Measurements from ENCODE around the gene LRRC4C.

The LRRC4C gene

GRCh38 chr11:41246399-41246745 is 213.1 kb downstream of the LRRC4C start:
- no peak for DNase-seq

GRCh38 chr11:41245704-41246398 is 213.6 kb downstream of the LRRC4C start:
- peak; percentile 3 for DNase-seq

- no peak for DNase-seq
These were observed 214.3 kb downstream of the LRRC4C start for GRCh38 chr11:41245184-41245583.

- DNase-seq: no peak
These were observed 222.1 kb downstream of the LRRC4C start for GRCh38 chr11:41237382-41237781.

- DNase-seq: no peak
These were observed 223.8 kb downstream of the LRRC4C start for GRCh38 chr11:41235668-41236067.

- no peak for DNase-seq
These were observed 233.4 kb downstream of the LRRC4C start for GRCh38 chr11:41225856-41226633.

GRCh38 chr11:41222236-41222635 is 237.2 kb downstream of the LRRC4C start:
- no peak for DNase-seq

GRCh38 chr11:41206388-41206787 is 253.1 kb downstream of the LRRC4C start:
- no peak for DNase-seq

- DNase-seq: peak; percentile 74
These were observed 258.3 kb downstream of the LRRC4C start for GRCh38 chr11:41201156-41201555.

GRCh38 chr11:41190437-41191082 is 268.9 kb downstream of the LRRC4C start:
- DNase-seq: no peak

GRCh38 chr11:41189701-41190436 is 269.6 kb downstream of the LRRC4C start:
- DNase-seq: no peak

- no peak for DNase-seq
These were observed 281.7 kb downstream of the LRRC4C start for GRCh38 chr11:41177791-41178190.

GRCh38 chr11:41175304-41175972 is 284.0 kb downstream of the LRRC4C start:
- no peak for DNase-seq

- DNase-seq: no peak
These were observed 313.1 kb downstream of the LRRC4C start for GRCh38 chr11:41146326-41146725.

- no peak for DNase-seq
These were observed 314.0 kb downstream of the LRRC4C start for GRCh38 chr11:41145420-41145819.

GRCh38 chr11:41134971-41135370 is 324.5 kb downstream of the LRRC4C start:
- DNase-seq: no peak

- DNase-seq: no peak
These were observed 326.4 kb downstream of the LRRC4C start for GRCh38 chr11:41133023-41133422.

GRCh38 chr11:41121600-41121999 is 337.9 kb downstream of the LRRC4C start:
- DNase-seq: no peak

GRCh38 chr11:41119484-41119883 is 340.0 kb downstream of the LRRC4C start:
- no peak for DNase-seq

GRCh38 chr11:41118521-41118920 is 340.9 kb downstream of the LRRC4C start:
- DNase-seq: no peak

- no peak for DNase-seq
These were observed 342.5 kb downstream of the LRRC4C start for GRCh38 chr11:41116970-41117369.

- DNase-seq: no peak
These were observed 344.4 kb downstream of the LRRC4C start for GRCh38 chr11:41115066-41115465.

- DNase-seq: no peak
These were observed 346.3 kb downstream of the LRRC4C start for GRCh38 chr11:41113160-41113559.
